Keratinocyte (primary cell): ENCODE results near the gene ENTHD1. TPM values are rescaled to one million over a fixed set of nuclear protein-coding genes. Genes with fewer than 3 reads are reported as not detected.

Experiments
- DNase-seq: peaks from one replicate; pipeline ENCODE4 v3.0.0-alpha.2; 2011; ENCODE audit warnings: low read depth, missing footprints, low spot score
- FAIRE-seq: peaks from 2 replicates; lab custom pipeline; 2011; peaks lifted over from hg19 to GRCh38; lab: Jason Lieb, UNC
- H2AFZ ChIP-seq: 2 replicates; pipeline ENCODE4 v1.6.0; 2012; ENCODE audit warnings: low read length, control low read depth, inconsistent platforms; ENCODE audit not compliant: control insufficient read depth
- H3K27ac ChIP-seq: 2 replicates; pipeline ENCODE4 v1.5.1; 2011; ENCODE audit warnings: low read length; ENCODE audit not compliant: control insufficient read depth, insufficient read depth
- H3K27me3 ChIP-seq: 3 replicates; pipeline ENCODE4 v1.6.0; 2011; ENCODE audit warnings: low read length; ENCODE audit not compliant: control insufficient read depth, insufficient read depth; ENCODE audit errors: extremely low read depth
- H3K36me3 ChIP-seq, 2 experiments: 2 replicates in 1 of 2; 3 replicates in 1 of 2; pipeline ENCODE4 v1.5.1; 2011; ENCODE audit warnings: low read length in 2 of 2, mild to moderate bottlenecking in 1 of 2; ENCODE audit not compliant: control insufficient read depth in 2 of 2, insufficient read depth in 2 of 2; ENCODE audit errors: extremely low read depth in 1 of 2
- H3K4me1 ChIP-seq: 3 replicates; pipeline ENCODE4 v1.5.1; 2011; ENCODE audit warnings: low read length; ENCODE audit not compliant: control insufficient read depth, insufficient read depth; ENCODE audit errors: extremely low read depth
- H3K4me2 ChIP-seq: 3 replicates; pipeline ENCODE4 v1.6.0; 2011; ENCODE audit warnings: low read depth, low read length; ENCODE audit not compliant: control insufficient read depth, insufficient read depth; ENCODE audit errors: extremely low read depth
- H3K4me3 ChIP-seq, 3 experiments: fragments of 200-600 bp in 1 of 3; sonication (generic) in 1 of 3; 2 replicates in 2 of 3; 3 replicates in 1 of 3; pipeline ENCODE4 v1.5.1; 2011 to 2016; ENCODE audit warnings: low read length in 3 of 3, mild to moderate bottlenecking in 3 of 3, control low read depth in 2 of 3, inconsistent platforms in 1 of 3, low read depth in 1 of 3, mixed read lengths in 1 of 3, mixed run types in 1 of 3, moderate library complexity in 1 of 3; ENCODE audit not compliant: control insufficient read depth in 2 of 3, insufficient read depth in 2 of 3; ENCODE audit errors: extremely low read depth in 1 of 3
- H3K79me2 ChIP-seq: 2 replicates; pipeline ENCODE4 v1.6.0; 2012; ENCODE audit warnings: low read length; ENCODE audit not compliant: control insufficient read depth, insufficient read depth
- H3K9ac ChIP-seq: 3 replicates; pipeline ENCODE4 v1.6.0; 2011; ENCODE audit warnings: low read length; ENCODE audit not compliant: control insufficient read depth, insufficient read depth; ENCODE audit errors: extremely low read depth
- H3K9me1 ChIP-seq: 3 replicates; pipeline ENCODE4 v1.6.0; 2011; ENCODE audit warnings: low read length; ENCODE audit not compliant: control insufficient read depth, insufficient read depth; ENCODE audit errors: extremely low read depth
- H3K9me3 ChIP-seq: 2 replicates; pipeline ENCODE4 v1.5.1; 2012; ENCODE audit warnings: low read depth, low read length; ENCODE audit not compliant: control insufficient read depth
- H4K20me1 ChIP-seq: 3 replicates; pipeline ENCODE4 v1.6.0; 2011; ENCODE audit warnings: low read length; ENCODE audit not compliant: control insufficient read depth, insufficient read depth; ENCODE audit errors: extremely low read depth
- EZH2 ChIP-seq: IDR thresholded peaks from one replicate; pipeline ENCODE4 v1.6.1; 2012; ENCODE audit warnings: inconsistent platforms, mild to moderate bottlenecking, low read length, moderate library complexity
- dilution Hi-C: fragments of 300-500 bp; cut with MboI; formaldehyde crosslinking; loops from one replicate; pipeline ENCODE4 v1.7.0; 2020; ENCODE audit warnings: low sequenced_read_pairs; ENCODE audit not compliant: extremely low pct_ligation_motif_present
- polyA plus RNA-seq, 5 experiments: library from polyadenylated mRNA; depleted of rRNA in 3 of 5; stranded (reverse) in 3 of 5; stranded (forward) in 1 of 5; unstranded in 1 of 5; fragments of >200 nt; gene quantifications; 1 replicate in 1 of 5; 2 replicates in 3 of 5; 3 replicates in 1 of 5; pipeline versions ENCODE4 v1.2.1 to v1.2.3, GENCODE V29; 2011 to 2012; ENCODE audit warnings: missing spikeins in 2 of 5, low read depth in 1 of 5, low replicate concordance in 1 of 5
- TF ChIP-seq, protein P1 (sequence below), 3 experiments: IDR thresholded peaks in 1 of 3; conservative IDR thresholded peaks in 1 of 3; optimal IDR thresholded peaks in 1 of 3; 2 replicates in 2 of 3; 3 replicates in 1 of 3; pipeline versions ENCODE3 to v1.5.1; 2011; ENCODE audit warnings: low read length in 3 of 3, mild to moderate bottlenecking in 3 of 3, moderate library complexity in 2 of 3, control low read depth in 1 of 3, inconsistent platforms in 1 of 3; ENCODE audit not compliant: insufficient read depth in 2 of 3; ENCODE audit errors: extremely low read depth in 1 of 3

ENTHD1 gene
- polyA plus RNA-seq, 1 donor (not counting 4 experiments of a cell fraction or from before 2014, with no cell fraction given), result not detected

GRCh38 chr22:39932918-39933649, 39.5 kb upstream of the ENTHD1 start:
- FAIRE-seq, result no peak
- H3K9me3 ChIP-seq, result no peaks in the 10 kb centered on the region
- no peak overlapping the region for H3K27ac ChIP-seq
- no peaks in the 10 kb centered on the region for H3K36me3 ChIP-seq
- H3K27me3 ChIP-seq, result peaks cover 28% of the 10 kb centered on the region
- H2AFZ ChIP-seq, result no peak overlapping the region
- DNase-seq, result no peak
- H3K9ac ChIP-seq, result no peak overlapping the region
- peaks cover 12% of the 10 kb centered on the region for H3K4me1 ChIP-seq
- H3K4me2 ChIP-seq, result no peak overlapping the region
- H4K20me1 ChIP-seq, result no peaks in the 10 kb centered on the region
- dilution Hi-C loops, result no loop called here
- TF ChIP-seq, protein P1, sequence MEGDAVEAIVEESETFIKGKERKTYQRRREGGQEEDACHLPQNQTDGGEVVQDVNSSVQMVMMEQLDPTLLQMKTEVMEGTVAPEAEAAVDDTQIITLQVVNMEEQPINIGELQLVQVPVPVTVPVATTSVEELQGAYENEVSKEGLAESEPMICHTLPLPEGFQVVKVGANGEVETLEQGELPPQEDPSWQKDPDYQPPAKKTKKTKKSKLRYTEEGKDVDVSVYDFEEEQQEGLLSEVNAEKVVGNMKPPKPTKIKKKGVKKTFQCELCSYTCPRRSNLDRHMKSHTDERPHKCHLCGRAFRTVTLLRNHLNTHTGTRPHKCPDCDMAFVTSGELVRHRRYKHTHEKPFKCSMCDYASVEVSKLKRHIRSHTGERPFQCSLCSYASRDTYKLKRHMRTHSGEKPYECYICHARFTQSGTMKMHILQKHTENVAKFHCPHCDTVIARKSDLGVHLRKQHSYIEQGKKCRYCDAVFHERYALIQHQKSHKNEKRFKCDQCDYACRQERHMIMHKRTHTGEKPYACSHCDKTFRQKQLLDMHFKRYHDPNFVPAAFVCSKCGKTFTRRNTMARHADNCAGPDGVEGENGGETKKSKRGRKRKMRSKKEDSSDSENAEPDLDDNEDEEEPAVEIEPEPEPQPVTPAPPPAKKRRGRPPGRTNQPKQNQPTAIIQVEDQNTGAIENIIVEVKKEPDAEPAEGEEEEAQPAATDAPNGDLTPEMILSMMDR (optimal IDR thresholded peaks at IDR 0.05 in 1 of 3, IDR thresholded peaks at IDR 0.05 in 1 of 3, conservative IDR thresholded peaks at IDR 0.05 in 1 of 3; ENCODE audit: extremely low read depth in 1 of 3, insufficient read depth in 2 of 3, low read length in 3 of 3), result peak; percentile 58 to 67 (median 63)
- no peak for TF ChIP-seq EZH2
- no peaks in the 10 kb centered on the region for H3K9me1 ChIP-seq
- no peak overlapping the region for H3K4me3 ChIP-seq
- no peaks in the 10 kb centered on the region for H3K79me2 ChIP-seq

DNA sequence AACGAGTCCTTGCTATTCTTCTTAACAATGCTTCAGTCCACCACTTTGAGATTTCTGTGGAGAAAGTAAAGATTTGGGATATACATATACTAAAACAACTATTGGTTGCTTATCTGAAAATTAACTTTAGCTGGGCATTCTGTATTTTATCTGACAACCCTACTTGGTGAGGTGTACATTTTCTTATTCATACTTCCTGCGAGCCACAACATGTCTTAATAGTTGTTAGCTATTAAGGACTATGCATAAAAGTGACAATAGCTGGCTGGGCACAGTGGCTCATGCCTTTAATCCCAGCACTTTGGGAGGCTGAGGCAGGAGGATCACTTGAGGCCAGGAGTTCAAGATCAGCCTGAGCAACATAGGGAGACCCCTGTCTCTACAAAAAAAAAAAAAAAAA, 38.6 kb upstream of the ENTHD1 start:
- FAIRE-seq (no peak), DNase-seq (no peak)
- H3K4me1 ChIP-seq, result peaks cover 14% of the 10 kb centered on the region
- no peak overlapping the region for H2AFZ ChIP-seq
- TF ChIP-seq EZH2, result no peak
- TF ChIP-seq, protein P1 (optimal IDR thresholded peaks at IDR 0.05 in 1 of 3, IDR thresholded peaks at IDR 0.05 in 1 of 3, conservative IDR thresholded peaks at IDR 0.05 in 1 of 3; ENCODE audit: extremely low read depth in 1 of 3, insufficient read depth in 2 of 3, low read length in 3 of 3), result no peak
- H4K20me1 ChIP-seq, result no peaks in the 10 kb centered on the region
- H3K4me3 ChIP-seq, result no peak overlapping the region
- no peaks in the 10 kb centered on the region for H3K79me2 ChIP-seq
- H3K36me3 ChIP-seq, result no peaks in the 10 kb centered on the region
- no peak overlapping the region for H3K9ac ChIP-seq
- H3K4me2 ChIP-seq, result no peak overlapping the region
- H3K9me1 ChIP-seq, result no peaks in the 10 kb centered on the region
- dilution Hi-C loops, result no loop called here
- H3K27me3 ChIP-seq, result peaks cover 20% of the 10 kb centered on the region
- no peaks in the 10 kb centered on the region for H3K9me3 ChIP-seq
- no peak overlapping the region for H3K27ac ChIP-seq
